Caco-2 (cell line): Measurements from ENCODE around the gene TRMT10A. TPM values are rescaled to one million over a fixed set of nuclear protein-coding genes. Genes with fewer than 3 reads are reported as not detected.
A peak's percentile ranks its signal among the peaks of the same experiment; 100 is the strongest.

Experiments used
- BruUV-seq: library from RNA; stranded (reverse); fragments of 400-500 nt; replicated peaks from 2 replicates; lab custom pipeline; 2021; lab: Mats Ljungman, UMichigan
- CTCF ChIA-PET: fragments of 300-600 bp; sonication (Branson Sonifier 250); formaldehyde crosslinking; loops from one replicate; lab custom pipeline; 2022; ENCODE audit warnings: antibody characterized with exemption; lab: Charles Lee
- POLR2A ChIA-PET: fragments of 300-600 bp; sonication (Branson Sonifier 250); formaldehyde crosslinking; loops from one replicate; lab custom pipeline; 2022; ENCODE audit warnings: antibody characterized with exemption; lab: Charles Lee
- DNase-seq, 2 experiments: peaks; one replicate each; pipeline versions ENCODE4 v3.0.0 to v3.0.0-alpha.2; 2020 to 2022
- H3K27me3 ChIP-seq: replicated peaks from 2 replicates; pipeline ENCODE4 v1.6.0; 2011; ENCODE audit warnings: low read length; ENCODE audit not compliant: control insufficient read depth, insufficient read depth
- H3K36me3 ChIP-seq: 2 replicates; pipeline ENCODE4 v1.5.1; 2011; ENCODE audit warnings: low read length; ENCODE audit not compliant: control insufficient read depth, insufficient read depth
- H3K4me1 ChIP-seq: fragments of 250-450 bp; sonication (Bioruptor Pico); 2 replicates; pipeline ENCODE4 v1.5.1; 2020; ENCODE audit warnings: mild to moderate bottlenecking
- H3K4me3 ChIP-seq: 2 replicates; pipeline ENCODE4 v1.5.1; 2011; ENCODE audit warnings: low read depth, mild to moderate bottlenecking, control low read depth, low read length
- H3K9me3 ChIP-seq: fragments of 250-450 bp; sonication (Bioruptor Pico); 2 replicates; pipeline ENCODE4 v1.5.1; 2020; ENCODE audit warnings: mild to moderate bottlenecking, moderate library complexity
- H3K27ac Mint-ChIP-seq: one replicate; pipeline ENCODE4 v1.8.0; 2022; ENCODE audit warnings: mixed read lengths; ENCODE audit not compliant: unreplicated experiment
- H3K27me3 Mint-ChIP-seq: one replicate; pipeline ENCODE4 v1.8.0; 2022; ENCODE audit warnings: mixed read lengths; ENCODE audit not compliant: insufficient read depth, unreplicated experiment
- H3K36me3 Mint-ChIP-seq: one replicate; pipeline ENCODE4 v1.8.0; 2022; ENCODE audit warnings: mild to moderate bottlenecking, mixed read lengths; ENCODE audit not compliant: insufficient read depth, unreplicated experiment
- H3K4me1 Mint-ChIP-seq: one replicate; pipeline ENCODE4 v1.8.0; 2022; ENCODE audit warnings: low read depth, mixed read lengths; ENCODE audit not compliant: unreplicated experiment
- H3K4me3 Mint-ChIP-seq: one replicate; pipeline ENCODE4 v1.8.0; 2022; ENCODE audit warnings: mild to moderate bottlenecking, moderate library complexity, mixed read lengths; ENCODE audit not compliant: unreplicated experiment
- H3K9me3 Mint-ChIP-seq: one replicate; pipeline ENCODE4 v1.8.0; 2022; ENCODE audit warnings: mixed read lengths; ENCODE audit not compliant: unreplicated experiment
- CTCF ChIP-seq, 2 experiments: fragments of 200-600 bp in 1 of 2; IDR thresholded peaks; 1 replicate in 1 of 2; 2 replicates in 1 of 2; pipeline versions ENCODE4 v1.5.1 to v1.8.0; 2011 to 2022; ENCODE audit warnings: antibody characterized with exemption in 1 of 2, control low read depth in 1 of 2, inconsistent platforms in 1 of 2, low read depth in 1 of 2, low read length in 1 of 2, mild to moderate bottlenecking in 1 of 2, moderate library complexity in 1 of 2; ENCODE audit not compliant: insufficient read depth in 1 of 2, severe bottlenecking in 1 of 2, unreplicated experiment in 1 of 2
- intact Hi-C: fragments of 100-400 bp; cut with micrococcal nuclease; formaldehyde crosslinking; loops from one replicate; pipeline ENCODE4 v1.10.0; 2022; ENCODE audit not compliant: unreplicated experiment
- total RNA-seq: library from RNA; stranded (reverse); gene quantifications from 2 replicates; pipeline ENCODE4 v1.2.3, GENCODE V29; 2022

Gene TRMT10A
- total RNA-seq, 1 experiment from 2014 or later, result 5.1 TPM

DNA sequence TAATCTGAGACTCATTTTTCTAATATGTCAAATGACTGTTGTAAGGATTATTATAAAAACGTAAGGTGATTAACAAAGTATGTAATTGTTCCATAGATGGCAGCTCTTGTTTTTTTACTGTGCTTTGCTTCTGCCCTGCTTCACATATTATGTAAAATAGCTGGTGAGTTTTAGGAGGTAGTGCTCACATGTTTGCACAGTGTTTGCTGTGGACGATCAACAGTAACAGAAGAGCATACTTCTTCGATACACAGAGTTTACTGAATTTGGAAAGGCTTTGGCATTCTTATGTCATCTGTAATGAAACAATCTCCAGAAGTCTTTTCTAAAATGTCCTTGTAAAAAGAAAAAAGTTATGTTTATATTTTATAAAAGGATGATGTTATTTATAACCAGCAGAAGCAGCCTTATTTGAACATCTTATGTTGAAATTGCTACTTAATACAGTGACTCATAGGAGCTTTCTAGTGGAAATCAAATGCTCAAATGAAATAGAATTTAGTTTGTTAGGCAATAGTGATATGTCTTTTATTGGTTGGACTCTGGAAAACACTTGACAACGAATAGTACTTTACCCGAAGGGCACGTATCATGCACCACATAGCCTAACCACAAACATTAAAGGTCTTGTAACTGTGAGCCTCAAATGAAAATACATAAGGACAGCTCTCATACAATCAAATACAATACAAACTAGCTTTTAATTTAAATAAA lies 8.8 kb upstream of the TRMT10A start:
- CTCF ChIA-PET, result no interaction called here
- H3K27me3 Mint-ChIP-seq, result peaks cover 3% of the 10 kb centered on the region
- Histone ChIP-seq H3K36me3 (no peaks in the 10 kb centered on the region), H3K27me3 (no peaks in the 10 kb centered on the region; the same call in 1 of the 2 replicates), H3K9me3 (no peaks in the 10 kb centered on the region), H3K4me3 (no peak overlapping the region), H3K4me1 (peaks cover 11% of the 10 kb centered on the region; the same call in 1 of the 2 replicates)
- DNase-seq, result no peak
- POLR2A ChIA-PET, result no interaction called here
- TF ChIP-seq CTCF (IDR thresholded peaks at IDR 0.05; ENCODE audit: insufficient read depth in 1 of 2, low read depth in 1 of 2, low read length in 1 of 2, severe bottlenecking in 1 of 2, unreplicated experiment in 1 of 2), result no peak
- BruUV-seq, result no TSS peak
- peaks cover 1% of the 10 kb centered on the region for H3K4me1 Mint-ChIP-seq
- intact Hi-C loops, result no loop called here
- H3K27ac Mint-ChIP-seq, result no peak overlapping the region
- no peak overlapping the region for H3K4me3 Mint-ChIP-seq
- no peaks in the 10 kb centered on the region for H3K9me3 Mint-ChIP-seq
- H3K36me3 Mint-ChIP-seq, result no peaks in the 10 kb centered on the region

- DNase-seq, result no peak
- H3K9me3 Mint-ChIP-seq, result no peaks in the 10 kb centered on the region
These were observed 8.0 kb upstream of the TRMT10A start for GRCh38 chr4:99571883-99572282.

DNA sequence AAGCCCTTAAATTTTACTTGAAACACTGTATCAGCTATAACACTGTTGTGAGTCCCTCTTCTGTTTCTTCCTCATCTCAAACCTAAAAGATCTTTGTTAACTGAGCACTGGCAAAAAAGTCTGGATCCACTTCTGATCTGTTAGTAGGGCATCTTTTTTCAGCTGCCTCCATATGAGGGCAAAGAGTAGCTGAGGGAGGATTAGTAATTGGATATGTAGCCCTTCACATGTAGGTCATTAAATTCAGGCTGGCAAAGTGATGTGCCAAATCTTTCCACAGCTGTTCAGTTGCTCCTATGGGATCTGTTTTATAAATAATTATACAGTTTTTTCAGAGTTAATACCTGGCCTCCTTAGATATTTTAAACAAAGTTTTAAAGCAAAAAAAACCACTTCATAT lies 1.1 kb upstream of the TRMT10A start:
- no TSS peak for BruUV-seq
- CTCF ChIA-PET, result no interaction called here
- H3K27ac Mint-ChIP-seq, result no peak overlapping the region
- TF ChIP-seq CTCF (IDR thresholded peaks at IDR 0.05; ENCODE audit: insufficient read depth in 1 of 2, low read depth in 1 of 2, low read length in 1 of 2, severe bottlenecking in 1 of 2, unreplicated experiment in 1 of 2), result no peak
- intact Hi-C loops, result loop anchor here (5.0 to 10.0 kb wide), 3 partner anchors 157 to 1303 kb away; partner anchors contain the start of gene RAP1GDS1
- H3K4me1 Mint-ChIP-seq, result no peaks in the 10 kb centered on the region
- H3K9me3 Mint-ChIP-seq, result no peaks in the 10 kb centered on the region
- no peaks in the 10 kb centered on the region for H3K27me3 Mint-ChIP-seq
- H3K4me3 ChIP-seq, result no peak overlapping the region
- H3K9me3 ChIP-seq, result no peaks in the 10 kb centered on the region
- H3K36me3 Mint-ChIP-seq, result peaks cover 8% of the 10 kb centered on the region
- no peak for DNase-seq
- POLR2A ChIA-PET, result no interaction called here
- peak overlapping the region; percentile 29 for H3K4me3 Mint-ChIP-seq
- H3K36me3 ChIP-seq, result no peaks in the 10 kb centered on the region
- H3K4me1 ChIP-seq, result no peaks in the 10 kb centered on the region
- H3K27me3 ChIP-seq, result no peaks in the 10 kb centered on the region

More at GRCh38 chr4:99571883-99572282, 8.0 kb upstream of the TRMT10A start:
- CTCF ChIA-PET, result no interaction called here
- H3K36me3 Mint-ChIP-seq, result no peaks in the 10 kb centered on the region
- intact Hi-C loops, result no loop called here
- Histone ChIP-seq H3K36me3 (no peaks in the 10 kb centered on the region), H3K4me3 (no peak overlapping the region), H3K4me1 (peaks cover 11% of the 10 kb centered on the region; the same call in 1 of the 2 replicates), H3K27me3 (no peaks in the 10 kb centered on the region; the same call in 1 of the 2 replicates), H3K9me3 (no peaks in the 10 kb centered on the region)
- POLR2A ChIA-PET, result no interaction called here
- no TSS peak for BruUV-seq
- no peaks in the 10 kb centered on the region for H3K4me1 Mint-ChIP-seq
- peaks cover 3% of the 10 kb centered on the region for H3K27me3 Mint-ChIP-seq
- H3K27ac Mint-ChIP-seq, result no peak overlapping the region
- no peak for TF ChIP-seq CTCF (IDR thresholded peaks at IDR 0.05; ENCODE audit: insufficient read depth in 1 of 2, low read depth in 1 of 2, low read length in 1 of 2, severe bottlenecking in 1 of 2, unreplicated experiment in 1 of 2)
- no peak overlapping the region for H3K4me3 Mint-ChIP-seq
